ENCODE results near the gene B2M. TPM values are rescaled to one million over a fixed set of nuclear protein-coding genes. Genes with fewer than 3 reads are reported as not detected.

Gene B2M
- total and polyA plus RNA-seq, 2 of the 13 experiments (the other 11 are each of a cell fraction or from before 2014, with no cell fraction given), result 784 to 857 TPM

- no peak for TF ChIP-seq ATAD3A (CRISPR knock-in tag; IDR thresholded peaks at IDR 0.05)
These were observed 47.7 kb upstream of the B2M start, which contains the start of gene SPG11 (continued) for GRCh38 chr15:44663410-44664308.

- ChIA-PET POLR2A (interaction anchor here (1.0 to 4.2 kb wide), 4 partner anchors 46 to 62 kb away, joined by 3 to 115 read pairs (median 3); no protein-coding TSS in a partner anchor), CTCF (ENCODE audit: low intra/inter-chr PET ratio, low total read pairs) (no interaction called here)
- no peak overlapping the region for H3K9ac ChIP-seq (ENCODE audit: insufficient read depth, low read depth, low read length)
- in situ Hi-C loops (cut with HindIII; ENCODE audit: extremely low pct_ligation_motif_present, low pct_unique_long_range_greater_than_20kb) (no loop called here), intact Hi-C loops (cut with micrococcal nuclease; ENCODE audit: unreplicated experiment) (no loop called here)
- no peaks in the 10 kb centered on the region for H3K9me3 ChIP-seq (ENCODE audit: low read length)
- FAIRE-seq (no peak), DNase-seq (ENCODE audit: low spot score) (no peak), ATAC-seq (no peak)
- peak overlapping the region; percentile 12 for H2AFZ ChIP-seq (ENCODE audit: low read length)
- no TSS peak for BruUV-seq (replicated peaks)
- peaks cover 31% of the 10 kb centered on the region for H3K4me1 ChIP-seq (ENCODE audit: insufficient read depth, low read length)
- H3K27me3 ChIP-seq (ENCODE audit: control insufficient read depth in 1 of 2, insufficient read depth in 2 of 2, low read length in 2 of 2), result peaks cover 0 to 5% of the 10 kb centered on the region in 2 experiments; a peak in 1 of 5 replicates
- H3K79me2 ChIP-seq (ENCODE audit: insufficient read depth, low read length), result peaks cover 13% of the 10 kb centered on the region
- H3K4me2 ChIP-seq (ENCODE audit: low read depth, low read length), result peak overlapping the region; percentile 54
- 5% methylated on average over 5 of the region's 5 CpGs for WGBS (ENCODE audit: low lambda C conversion rate)
- no peak overlapping the region for H3K27ac ChIP-seq (ENCODE audit: extremely low read length, insufficient read depth, low read length)
- H3K36me3 ChIP-seq (replicated peaks in 1 of 2; ENCODE audit: control insufficient read depth in 1 of 2, insufficient read depth in 2 of 2, low read length in 2 of 2), result no peaks in the 10 kb centered on the region
- TF ChIP-seq ZNF367 (CRISPR knock-in tag; IDR thresholded peaks at IDR 0.05; ENCODE audit: borderline replicate concordance), result no peak
- H4K20me1 ChIP-seq (ENCODE audit: insufficient read depth, low read length), result no peaks in the 10 kb centered on the region
- H3K4me3 ChIP-seq (replicated peaks in 1 of 3; ENCODE audit: insufficient read depth in 1 of 3, low read depth in 2 of 3, low read length in 3 of 3), result peak overlapping the region; percentile 5 to 44 (median 12); a peak in 5 of 6 replicates
These were observed 44.9 kb upstream of the B2M start for GRCh38 chr15:44666210-44667038.

GRCh38 chr15:44667039-44667360, 44.3 kb upstream of the B2M start:
- no peaks in the 10 kb centered on the region for H3K9me3 ChIP-seq (ENCODE audit: low read length)
- no peaks in the 10 kb centered on the region for H4K20me1 ChIP-seq (ENCODE audit: insufficient read depth, low read length)
- POLR2A ChIA-PET, result interaction anchor here (1.0 to 1.1 kb wide), 2 partner anchors 60 to 62 kb away, joined by 3 read pairs; no protein-coding TSS in a partner anchor
- H3K36me3 ChIP-seq (replicated peaks in 1 of 2; ENCODE audit: control insufficient read depth in 1 of 2, insufficient read depth in 2 of 2, low read length in 2 of 2), result no peaks in the 10 kb centered on the region
- CTCF ChIA-PET (ENCODE audit: low intra/inter-chr PET ratio, low total read pairs), result no interaction called here
- WGBS (ENCODE audit: low lambda C conversion rate), result 23% methylated on average over 3 of the region's 3 CpGs
- H3K79me2 ChIP-seq (ENCODE audit: insufficient read depth, low read length), result peaks cover 7% of the 10 kb centered on the region
- in situ Hi-C loops (cut with HindIII; ENCODE audit: extremely low pct_ligation_motif_present, low pct_unique_long_range_greater_than_20kb), result no loop called here
- no peak overlapping the region for H3K27ac ChIP-seq (ENCODE audit: extremely low read length, insufficient read depth, low read length)
- ATAC-seq (no peak), DNase-seq (ENCODE audit: low spot score) (no peak), FAIRE-seq (no peak)
- peak overlapping the region; percentile 12 for H2AFZ ChIP-seq (ENCODE audit: low read length)
- intact Hi-C loops (cut with micrococcal nuclease; ENCODE audit: unreplicated experiment), result no loop called here
- peak overlapping the region; percentile 54 for H3K4me2 ChIP-seq (ENCODE audit: low read depth, low read length)
- H3K4me1 ChIP-seq (ENCODE audit: insufficient read depth, low read length), result peaks cover 31% of the 10 kb centered on the region
- peaks cover 2 to 5% of the 10 kb centered on the region in 2 experiments; a peak in 3 of 5 replicates for H3K27me3 ChIP-seq (ENCODE audit: control insufficient read depth in 1 of 2, insufficient read depth in 2 of 2, low read length in 2 of 2)
- H3K4me3 ChIP-seq (replicated peaks in 1 of 3; ENCODE audit: insufficient read depth in 1 of 3, low read depth in 2 of 3, low read length in 3 of 3), result peak overlapping the region in 1 of 3 experiments; percentile 44; a peak in 3 of 6 replicates
- no TSS peak for BruUV-seq (replicated peaks)
- no peak overlapping the region for H3K9ac ChIP-seq (ENCODE audit: insufficient read depth, low read depth, low read length)
- no peak for TF ChIP-seq PBX2 (CRISPR knock-in tag; IDR thresholded peaks at IDR 0.05)
- no peak for TF ChIP-seq DDIT3 (CRISPR knock-in tag; IDR thresholded peaks at IDR 0.05)
- TF ChIP-seq SOX13 (IDR thresholded peaks at IDR 0.05), result no peak
- no peak for TF ChIP-seq SOX13 (CRISPR knock-in tag; conservative IDR thresholded peaks at IDR 0.05 in 1 of 2, IDR thresholded peaks at IDR 0.05 in 1 of 2)
- no peak for TF ChIP-seq ZNF446 (CRISPR knock-in tag; IDR thresholded peaks at IDR 0.05)
- TF ChIP-seq U2AF2 (IDR thresholded peaks at IDR 0.05; ENCODE audit: low read depth, low read length), result no peak
- no peak for TF ChIP-seq FOXA1 (IDR thresholded peaks at IDR 0.05)
- no peak for TF ChIP-seq FOXA1 (CRISPR knock-in tag; IDR thresholded peaks at IDR 0.05)
- TF ChIP-seq GATA4 (IDR thresholded peaks at IDR 0.05; ENCODE audit: borderline replicate concordance, low read depth), result no peak
- TF ChIP-seq YEATS2 (CRISPR knock-in tag; IDR thresholded peaks at IDR 0.05; ENCODE audit: borderline replicate concordance), result no peak
